ENCODE data around the gene ELL3. TPM values are rescaled to one million over a fixed set of nuclear protein-coding genes. Genes with fewer than 3 reads are reported as not detected.
"Not testable (repeated sequence)": the region's sequence is repeated elsewhere in the genome, so short reads cannot be mapped to it uniquely, and the experiment has no call there.

ELL3 gene
- total RNA-seq, 1 donor = 3.6 TPM

DNA sequence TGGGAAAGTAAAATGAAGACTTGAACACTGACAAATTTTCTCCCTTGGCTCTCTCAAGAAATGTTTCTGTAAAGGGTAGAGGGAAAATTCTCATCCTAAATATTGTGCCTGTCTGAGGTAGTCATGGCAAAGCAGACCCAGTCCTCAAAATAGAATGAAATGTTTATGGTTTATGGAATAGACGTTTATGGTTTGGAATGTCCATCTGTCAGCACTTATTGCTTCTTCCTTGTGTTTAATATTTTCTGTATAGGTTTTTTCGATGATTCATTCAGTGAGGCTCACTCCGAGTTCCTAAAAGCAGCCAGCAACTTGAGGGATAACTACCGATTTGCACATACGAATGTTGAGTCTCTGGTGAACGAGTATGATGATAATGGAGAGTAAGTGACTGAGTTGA is 13.9 kb downstream of the ELL3 start:
- Histone ChIP-seq H3K36me3 (ENCODE audit: insufficient read depth, low read length) (peaks cover 91% of the 10 kb centered on the region), H3K4me1 (ENCODE audit: insufficient read depth, low read length) (no peaks in the 10 kb centered on the region), H3K9me3 (ENCODE audit: low read depth, low read length) (no peaks in the 10 kb centered on the region), H2AFZ (ENCODE audit: low read length) (no peak overlapping the region), H3K4me2 (ENCODE audit: insufficient read depth, low read length) (no peak overlapping the region), H3K27ac (ENCODE audit: low read depth, low read length) (no peak overlapping the region), H4K20me1 (ENCODE audit: insufficient read depth, low read length) (peaks cover 16% of the 10 kb centered on the region), H3K79me2 (ENCODE audit: insufficient read depth, low read length) (peaks cover 21% of the 10 kb centered on the region), H3K4me3 (ENCODE audit: insufficient read depth, low read length) (no peak overlapping the region), H3K27me3 (ENCODE audit: insufficient read depth, low read length) (no peaks in the 10 kb centered on the region)
- TF ChIP-seq, protein P1, sequence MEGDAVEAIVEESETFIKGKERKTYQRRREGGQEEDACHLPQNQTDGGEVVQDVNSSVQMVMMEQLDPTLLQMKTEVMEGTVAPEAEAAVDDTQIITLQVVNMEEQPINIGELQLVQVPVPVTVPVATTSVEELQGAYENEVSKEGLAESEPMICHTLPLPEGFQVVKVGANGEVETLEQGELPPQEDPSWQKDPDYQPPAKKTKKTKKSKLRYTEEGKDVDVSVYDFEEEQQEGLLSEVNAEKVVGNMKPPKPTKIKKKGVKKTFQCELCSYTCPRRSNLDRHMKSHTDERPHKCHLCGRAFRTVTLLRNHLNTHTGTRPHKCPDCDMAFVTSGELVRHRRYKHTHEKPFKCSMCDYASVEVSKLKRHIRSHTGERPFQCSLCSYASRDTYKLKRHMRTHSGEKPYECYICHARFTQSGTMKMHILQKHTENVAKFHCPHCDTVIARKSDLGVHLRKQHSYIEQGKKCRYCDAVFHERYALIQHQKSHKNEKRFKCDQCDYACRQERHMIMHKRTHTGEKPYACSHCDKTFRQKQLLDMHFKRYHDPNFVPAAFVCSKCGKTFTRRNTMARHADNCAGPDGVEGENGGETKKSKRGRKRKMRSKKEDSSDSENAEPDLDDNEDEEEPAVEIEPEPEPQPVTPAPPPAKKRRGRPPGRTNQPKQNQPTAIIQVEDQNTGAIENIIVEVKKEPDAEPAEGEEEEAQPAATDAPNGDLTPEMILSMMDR (IDR thresholded peaks at IDR 0.05; ENCODE audit: extremely low read depth, low read depth, low read length) = no peak
- no peak for DNase-seq (ENCODE audit: insufficient read length, low spot score, missing footprints)

DNA sequence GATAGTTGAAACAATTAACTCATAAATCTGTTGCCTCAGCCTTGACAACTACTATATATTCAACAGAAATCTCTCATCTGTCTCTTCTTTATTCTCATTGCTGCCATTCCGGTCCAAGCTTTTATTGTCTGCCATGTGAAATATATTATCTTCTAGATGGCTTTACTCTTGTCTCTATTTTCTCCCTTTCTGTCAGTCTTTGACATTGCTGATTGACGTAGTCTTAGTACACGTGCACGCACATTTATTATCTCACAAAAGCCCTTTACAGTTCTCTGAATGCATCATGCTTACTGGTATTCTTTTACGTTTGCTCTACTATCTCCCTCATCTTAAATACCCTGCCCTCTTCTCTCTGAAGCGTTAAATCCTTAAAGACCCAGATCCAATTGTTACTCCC is 24.9 kb downstream of the ELL3 start:
- Histone ChIP-seq H3K27me3 (ENCODE audit: insufficient read depth, low read length) (no peaks in the 10 kb centered on the region), H3K27ac (ENCODE audit: low read depth, low read length) (no peak overlapping the region), H3K4me1 (ENCODE audit: insufficient read depth, low read length) (peaks cover 11% of the 10 kb centered on the region), H3K4me3 (ENCODE audit: insufficient read depth, low read length) (no peak overlapping the region), H2AFZ (ENCODE audit: low read length) (no peak overlapping the region), H3K9me3 (ENCODE audit: low read depth, low read length) (no peaks in the 10 kb centered on the region), H3K4me2 (ENCODE audit: insufficient read depth, low read length) (no peak overlapping the region), H4K20me1 (ENCODE audit: insufficient read depth, low read length) (peaks cover 81% of the 10 kb centered on the region), H3K79me2 (ENCODE audit: insufficient read depth, low read length) (peaks cover 97% of the 10 kb centered on the region), H3K36me3 (ENCODE audit: insufficient read depth, low read length) (peaks cover 48% of the 10 kb centered on the region)
- no peak for DNase-seq (ENCODE audit: insufficient read length, low spot score, missing footprints)
- TF ChIP-seq, protein P1 (IDR thresholded peaks at IDR 0.05; ENCODE audit: extremely low read depth, low read depth, low read length) = no peak

DNA sequence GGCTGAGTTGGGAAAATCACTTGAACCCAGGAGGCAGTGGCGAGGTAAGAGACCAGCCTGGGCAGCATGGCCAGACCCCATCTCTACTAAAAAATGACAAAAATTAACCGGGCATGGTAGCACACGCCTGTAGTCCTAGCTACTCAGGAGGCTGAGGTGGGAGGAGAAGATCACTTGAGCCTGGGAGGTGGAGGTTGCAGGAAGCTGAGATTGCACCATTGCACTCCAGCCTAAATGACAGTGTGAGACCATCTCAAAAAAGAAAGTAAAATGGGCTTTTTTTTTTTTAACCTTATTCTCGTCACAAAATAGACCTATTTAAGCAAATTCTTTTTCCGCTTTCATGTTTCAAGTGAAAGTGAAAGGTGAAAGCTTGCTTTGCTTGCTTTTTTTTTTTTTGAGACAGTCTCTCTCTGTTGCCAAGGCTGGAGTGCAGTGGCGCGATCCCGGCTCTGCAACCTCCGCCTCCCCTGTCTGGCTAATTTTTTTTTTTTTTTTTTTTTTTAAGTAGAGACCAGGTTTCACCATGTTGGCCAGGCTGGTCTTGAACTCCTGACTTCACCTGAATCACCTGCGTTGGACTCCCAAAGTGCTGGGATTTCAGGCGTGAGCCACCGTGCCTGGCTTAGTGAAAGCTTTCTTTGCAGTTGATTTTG is 26.9 kb downstream of the ELL3 start:
- H4K20me1 ChIP-seq (ENCODE audit: insufficient read depth, low read length) = peaks cover 67% of the 10 kb centered on the region

DNA sequence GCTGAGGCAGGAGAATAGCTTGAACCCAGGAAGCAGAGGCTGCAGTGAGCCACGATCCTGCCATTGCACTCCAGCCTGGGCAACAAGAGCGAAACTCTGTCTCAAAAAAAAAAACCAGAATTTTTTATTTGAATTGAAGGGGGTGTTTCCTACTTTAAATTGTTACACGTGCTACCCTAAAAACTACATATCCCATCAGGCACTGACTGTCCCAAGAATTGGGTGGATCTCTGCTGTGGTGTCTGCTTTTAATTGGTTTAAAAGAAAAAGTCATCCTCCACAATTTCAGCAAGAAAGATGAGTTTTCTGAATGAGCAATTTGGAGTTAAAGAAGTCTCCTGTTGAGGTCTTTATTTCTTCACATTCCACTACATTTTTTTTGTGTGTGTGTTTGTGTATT is 28.4 kb downstream of the ELL3 start:
- peaks cover 74% of the 10 kb centered on the region for H3K79me2 ChIP-seq (ENCODE audit: insufficient read depth, low read length)
- H3K27me3 ChIP-seq (ENCODE audit: insufficient read depth, low read length) = no peaks in the 10 kb centered on the region
- H2AFZ ChIP-seq (ENCODE audit: low read length) = no peak overlapping the region
- no peak overlapping the region for H3K27ac ChIP-seq (ENCODE audit: low read depth, low read length)
- peak overlapping the region; percentile 94 for H3K4me2 ChIP-seq (ENCODE audit: insufficient read depth, low read length)
- DNase-seq (ENCODE audit: insufficient read length, low spot score, missing footprints) = peak; percentile 41
- H3K9me3 ChIP-seq (ENCODE audit: low read depth, low read length) = no peaks in the 10 kb centered on the region
- H4K20me1 ChIP-seq (ENCODE audit: insufficient read depth, low read length) = peaks cover 54% of the 10 kb centered on the region
- H3K4me3 ChIP-seq (ENCODE audit: insufficient read depth, low read length) = peak overlapping the region; percentile 87
- H3K36me3 ChIP-seq (ENCODE audit: insufficient read depth, low read length) = peaks cover 17% of the 10 kb centered on the region
- TF ChIP-seq, protein P1 (IDR thresholded peaks at IDR 0.05; ENCODE audit: extremely low read depth, low read depth, low read length) = no peak
- peaks cover 11% of the 10 kb centered on the region for H3K4me1 ChIP-seq (ENCODE audit: insufficient read depth, low read length)

More for the DNA sequence above, 26.9 kb downstream of the ELL3 start:
- H3K27me3 ChIP-seq (ENCODE audit: insufficient read depth, low read length) = no peaks in the 10 kb centered on the region
- no peak for DNase-seq (ENCODE audit: insufficient read length, low spot score, missing footprints)
- H3K9me3 ChIP-seq (ENCODE audit: low read depth, low read length) = no peaks in the 10 kb centered on the region
- no peak overlapping the region for H3K27ac ChIP-seq (ENCODE audit: low read depth, low read length)
- H3K36me3 ChIP-seq (ENCODE audit: insufficient read depth, low read length) = peaks cover 28% of the 10 kb centered on the region
- TF ChIP-seq, protein P1 (IDR thresholded peaks at IDR 0.05; ENCODE audit: extremely low read depth, low read depth, low read length) = no peak
- no peak overlapping the region for H2AFZ ChIP-seq (ENCODE audit: low read length)
- peak overlapping the region; percentile 39 for H3K4me3 ChIP-seq (ENCODE audit: insufficient read depth, low read length)
- H3K79me2 ChIP-seq (ENCODE audit: insufficient read depth, low read length) = peaks cover 87% of the 10 kb centered on the region
- H3K4me1 ChIP-seq (ENCODE audit: insufficient read depth, low read length) = peaks cover 11% of the 10 kb centered on the region
- H3K4me2 ChIP-seq (ENCODE audit: insufficient read depth, low read length) = peak overlapping the region; percentile 74

DNA sequence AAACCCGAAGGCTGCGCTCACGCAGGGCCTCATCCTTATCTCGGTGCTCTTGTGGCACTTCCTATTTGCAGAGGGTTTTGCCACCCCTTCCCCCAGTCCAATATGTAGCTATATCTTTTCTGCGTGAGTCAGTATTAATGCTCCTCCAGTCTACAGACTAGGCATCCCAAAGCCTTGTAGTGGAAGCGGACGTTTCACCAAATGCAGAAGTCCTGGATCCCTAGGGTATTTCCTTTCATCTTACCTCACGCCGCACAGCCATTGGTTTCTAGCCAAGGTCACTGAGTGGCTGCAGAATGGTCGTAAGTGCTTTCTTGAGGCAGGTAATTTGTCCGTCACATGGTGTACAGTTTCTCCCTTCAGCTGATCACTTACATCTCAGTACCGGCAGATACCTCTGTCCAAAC is 29.9 kb downstream of the ELL3 start:
- peak overlapping the region; percentile 68 for H2AFZ ChIP-seq (ENCODE audit: low read length)

DNA sequence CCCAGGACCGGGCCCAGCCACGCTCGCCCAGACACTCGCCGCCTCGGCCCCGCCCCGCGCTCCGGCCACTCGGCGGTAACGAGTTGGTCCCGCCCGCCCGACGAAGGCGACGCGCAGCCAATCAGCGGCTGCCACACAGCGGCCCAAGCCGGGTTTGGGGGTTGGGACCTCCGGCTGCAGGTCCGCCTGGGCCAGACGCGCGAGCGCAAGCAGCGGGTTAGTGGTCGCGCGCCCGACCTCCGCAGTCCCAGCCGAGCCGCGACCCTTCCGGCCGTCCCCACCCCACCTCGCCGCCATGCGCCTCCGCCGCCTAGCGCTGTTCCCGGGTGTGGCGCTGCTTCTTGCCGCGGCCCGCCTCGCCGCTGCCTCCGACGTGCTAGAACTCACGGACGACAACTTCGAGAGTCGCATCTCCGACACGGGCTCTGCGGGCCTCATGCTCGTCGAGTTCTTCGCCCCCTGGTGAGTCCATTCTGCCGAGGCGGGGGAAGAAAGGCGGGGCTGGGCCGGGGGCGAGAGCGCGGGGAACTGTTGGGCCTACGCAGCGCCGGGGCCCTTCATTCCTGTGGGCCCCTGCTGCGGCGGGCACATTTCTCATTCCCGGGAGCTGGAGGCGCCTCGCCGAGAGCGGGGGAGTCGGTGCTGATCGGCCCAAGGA is 30.4 kb downstream of the ELL3 start, which contains the start of gene PDIA3:
Gene PDIA3, plus strand, starts transcription at position 194 of the 658 bp plus-strand sequence. Its CDS starts 102 bp downstream, at position 296.
- H3K9me3 ChIP-seq (ENCODE audit: low read depth, low read length); H3K36me3 ChIP-seq (ENCODE audit: insufficient read depth, low read length); H3K4me1 ChIP-seq (ENCODE audit: insufficient read depth, low read length); H3K27me3 ChIP-seq (ENCODE audit: insufficient read depth, low read length): not testable (repeated sequence)
- peak within 1 kb of the TSS; percentile 87 for H3K4me3 ChIP-seq (ENCODE audit: insufficient read depth, low read length)
- peak within 1 kb of the TSS; percentile 94 for H3K4me2 ChIP-seq (ENCODE audit: insufficient read depth, low read length)
- peak within 1 kb of the TSS; percentile 89 for H2AFZ ChIP-seq (ENCODE audit: low read length)
- peak within 1 kb of the TSS; percentile 85 for H3K27ac ChIP-seq (ENCODE audit: low read depth, low read length)
- H4K20me1 ChIP-seq (ENCODE audit: insufficient read depth, low read length) = peaks cover 35% of the 10 kb centered on the region
- H3K79me2 ChIP-seq (ENCODE audit: insufficient read depth, low read length) = peaks cover 54% of the 10 kb centered on the region
- peak; percentile 98 for DNase-seq (ENCODE audit: insufficient read length, low spot score, missing footprints)

More for the DNA sequence above, 29.9 kb downstream of the ELL3 start:
- peak overlapping the region; percentile 94 for H3K4me2 ChIP-seq (ENCODE audit: insufficient read depth, low read length)
- peaks cover 41% of the 10 kb centered on the region for H4K20me1 ChIP-seq (ENCODE audit: insufficient read depth, low read length)
- peak overlapping the region; percentile 85 for H3K27ac ChIP-seq (ENCODE audit: low read depth, low read length)
- peaks cover 11% of the 10 kb centered on the region for H3K4me1 ChIP-seq (ENCODE audit: insufficient read depth, low read length)
- not testable (repeated sequence) for H3K36me3 ChIP-seq (ENCODE audit: insufficient read depth, low read length); DNase-seq (ENCODE audit: insufficient read length, low spot score, missing footprints); H3K9me3 ChIP-seq (ENCODE audit: low read depth, low read length); H3K27me3 ChIP-seq (ENCODE audit: insufficient read depth, low read length)
- H3K4me3 ChIP-seq (ENCODE audit: insufficient read depth, low read length) = peak overlapping the region; percentile 87
- H3K79me2 ChIP-seq (ENCODE audit: insufficient read depth, low read length) = peaks cover 60% of the 10 kb centered on the region

Data from osteoblast (primary cell).